Tibial artery (tissue), 4 donors: ENCODE results near the gene OSM.

ENCODE experiments used
- DNase-seq, 2 donors: peaks; one replicate each; pipeline ENCODE4 v3.0.0-alpha.2; 2019
- H3K27ac ChIP-seq, 2 donors: fragments of 200-600 bp; sonication (generic) in 1 of 2; 1 replicate in 1 of 2; 2 replicates in 1 of 2; pipeline ENCODE4 v1.5.1; 2018 to 2019; ENCODE audit warnings: mild to moderate bottlenecking in 1 of 2
- H3K27me3 ChIP-seq, 2 donors: fragments of 200-600 bp; sonication (generic) in 1 of 2; one replicate each; pipeline versions ENCODE4 v1.5.1 to v1.6.0; 2016 to 2019
- H3K36me3 ChIP-seq, 3 donors: fragments of 200-600 bp; sonication (generic) in 2 of 3; one replicate each; pipeline ENCODE4 v1.5.1; 2016 to 2019; ENCODE audit warnings: mild to moderate bottlenecking in 2 of 3
- H3K4me1 ChIP-seq, 4 donors: fragments of 200-600 bp; sonication (generic) in 2 of 4; 1 replicate in 3 of 4; 2 replicates in 1 of 4; pipeline ENCODE4 v1.5.1; 2016 to 2019
- H3K4me3 ChIP-seq, 2 donors: fragments of 200-600 bp; sonication (generic) in 1 of 2; 1 replicate in 1 of 2; 2 replicates in 1 of 2; pipeline ENCODE4 v1.5.1; 2018 to 2019; ENCODE audit warnings: mild to moderate bottlenecking in 2 of 2
- H3K9me3 ChIP-seq, 3 donors: fragments of 200-600 bp; sonication (generic) in 1 of 3; one replicate each; pipeline ENCODE4 v1.5.1; 2016 to 2019
- CTCF ChIP-seq, 2 experiments: fragments of 200-600 bp in 1 of 2; fragments of 450-650 bp in 1 of 2; IDR thresholded peaks; one replicate each; pipeline ENCODE4 v1.5.1; 2017 to 2019; ENCODE audit warnings: antibody characterized with exemption in 2 of 2, mild to moderate bottlenecking in 1 of 2, moderate library complexity in 1 of 2
- intact Hi-C: fragments of 100-400 bp; cut with DNase I; formaldehyde crosslinking; loops from one replicate; pipeline ENCODE4 v1.15.0; 2023; ENCODE audit warnings: low total_unique reads

OSM gene

GRCh38 chr22:30301995-30302809 lies 35.6 kb upstream of the OSM start:
- Histone ChIP-seq H3K9me3 (no peaks in the 10 kb centered on the region), H3K36me3 (peaks cover 24 to 63% (median 57%) of the 10 kb centered on the region in 3 donors), H3K27me3 (no peaks in the 10 kb centered on the region), H3K4me1 (peaks cover 8 to 95% (median 50%) of the 10 kb centered on the region in 4 donors), H3K4me3 (no peak overlapping the region), H3K27ac (peak overlapping the region; percentile 38 to 66)
- intact Hi-C loops, result no loop called here
- peak in 1 of 2 donors; percentile 53 for DNase-seq
- TF ChIP-seq CTCF (IDR thresholded peaks at IDR 0.05), result no peak

DNA sequence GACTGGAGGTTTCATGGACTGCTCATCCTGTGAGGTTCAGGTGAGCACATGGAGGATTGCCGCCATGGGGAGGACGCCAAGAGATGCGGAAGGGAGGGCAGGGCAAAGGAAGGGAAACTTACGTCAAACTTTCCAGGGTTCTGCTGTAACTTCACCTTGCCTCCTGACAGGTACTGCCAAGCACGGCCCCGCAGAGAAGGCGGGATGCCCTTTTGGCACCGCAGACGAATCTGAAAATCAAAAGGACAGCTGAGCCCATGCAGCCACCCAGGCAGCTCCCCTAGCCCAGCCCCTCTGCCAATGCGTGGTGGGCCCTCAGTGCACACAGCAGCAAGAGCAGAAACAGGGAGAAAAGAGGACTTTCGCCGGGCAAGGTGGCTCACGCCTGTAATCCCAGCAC lies 32.7 kb upstream of the OSM start:
- no peak overlapping the region for H3K4me3 ChIP-seq
- intact Hi-C loops, result no loop called here
- no peak overlapping the region for H3K27ac ChIP-seq
- no peak for DNase-seq
- no peaks in the 10 kb centered on the region for H3K27me3 ChIP-seq
- no peak for TF ChIP-seq CTCF (IDR thresholded peaks at IDR 0.05)
- no peaks in the 10 kb centered on the region for H3K9me3 ChIP-seq
- H3K4me1 ChIP-seq, result peaks cover 3 to 77% (median 23%) of the 10 kb centered on the region in 4 donors
- H3K36me3 ChIP-seq, result peaks cover 47 to 92% (median 86%) of the 10 kb centered on the region in 3 donors

DNA sequence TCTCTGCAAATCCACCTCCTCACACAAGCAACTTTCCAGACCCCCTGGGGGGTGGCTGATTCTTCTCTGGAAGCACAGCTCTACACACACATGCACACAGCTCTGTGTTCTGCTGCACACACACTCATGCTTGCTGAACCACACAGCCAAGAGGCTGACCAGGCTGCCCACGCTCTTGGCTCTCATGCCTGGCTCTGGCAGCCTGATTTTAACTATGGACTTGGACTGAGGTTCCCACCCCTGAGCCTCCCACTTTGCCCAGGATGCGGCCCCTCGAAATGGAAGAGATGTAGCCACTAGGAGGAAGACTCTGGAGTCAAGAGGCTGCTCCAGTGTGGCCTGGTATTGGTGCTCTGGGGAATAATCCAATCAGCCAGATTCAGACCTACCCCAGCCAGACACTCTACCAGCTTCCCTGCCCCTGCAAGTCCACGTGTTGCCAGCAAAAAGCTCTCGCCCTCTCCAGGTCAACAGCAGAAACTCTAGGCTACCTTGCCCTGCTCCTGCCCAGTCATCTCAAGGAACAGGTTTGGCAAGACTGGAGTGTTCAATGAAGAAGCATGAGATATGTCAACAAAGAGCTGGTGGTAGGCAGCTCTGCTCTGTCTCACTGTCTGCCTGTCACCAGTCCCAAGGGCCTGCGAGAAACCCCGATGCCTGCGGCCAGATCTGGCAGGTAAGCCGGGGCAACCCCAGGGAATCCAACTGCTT lies 31.5 kb upstream of the OSM start:
- intact Hi-C loops, result no loop called here
- H3K4me3 ChIP-seq, result no peak overlapping the region
- TF ChIP-seq CTCF (IDR thresholded peaks at IDR 0.05), result no peak
- H3K9me3 ChIP-seq, result no peaks in the 10 kb centered on the region
- peaks cover 54 to 98% (median 93%) of the 10 kb centered on the region in 3 donors for H3K36me3 ChIP-seq
- DNase-seq, result no peak
- H3K27ac ChIP-seq, result peak overlapping the region in 1 of 2 donors; percentile 9
- no peaks in the 10 kb centered on the region for H3K27me3 ChIP-seq
- H3K4me1 ChIP-seq, result peaks cover 0 to 65% (median 12%) of the 10 kb centered on the region in 4 donors

DNA sequence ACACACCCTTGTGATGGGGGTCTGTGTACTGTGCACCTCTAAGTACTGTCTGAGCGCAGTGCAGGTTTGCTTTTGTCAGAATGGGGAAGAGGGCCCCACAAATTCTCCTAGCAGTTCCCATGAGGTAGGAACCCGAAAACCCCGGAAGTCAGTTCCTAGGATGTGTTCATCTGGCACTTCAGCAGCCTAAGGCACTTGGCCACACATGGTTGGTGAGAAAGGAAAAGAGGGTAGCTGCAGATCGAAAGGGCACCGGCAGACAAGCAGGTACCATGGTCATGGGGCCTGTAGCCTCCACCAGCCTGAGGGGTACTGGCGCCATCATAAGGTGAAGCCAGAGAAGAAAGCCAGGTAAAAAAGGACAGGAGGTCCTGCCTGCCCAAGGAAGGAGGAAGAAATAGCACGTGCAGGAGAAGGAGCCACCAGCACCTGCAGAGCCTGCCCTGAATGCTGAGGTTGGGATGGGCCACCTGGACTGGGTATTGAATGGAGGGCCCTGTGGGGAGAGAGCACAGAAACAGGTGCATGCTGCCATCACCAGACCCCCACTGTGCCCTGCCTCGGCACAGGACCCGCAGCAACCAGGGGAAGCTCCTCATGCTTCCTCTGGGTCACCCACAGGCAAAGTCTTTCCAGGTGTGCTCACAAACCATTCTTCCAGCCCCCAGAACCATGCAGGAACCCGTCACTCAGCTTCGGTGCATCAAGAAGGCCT lies 30.8 kb upstream of the OSM start:
- H3K36me3 ChIP-seq, result peaks cover 57 to 99% (median 98%) of the 10 kb centered on the region in 3 donors
- H3K9me3 ChIP-seq, result no peaks in the 10 kb centered on the region
- H3K27me3 ChIP-seq, result no peaks in the 10 kb centered on the region
- DNase-seq, result no peak
- no peak overlapping the region for H3K4me3 ChIP-seq
- no peak overlapping the region for H3K27ac ChIP-seq
- TF ChIP-seq CTCF (IDR thresholded peaks at IDR 0.05), result no peak
- peaks cover 0 to 59% (median 7%) of the 10 kb centered on the region in 4 donors for H3K4me1 ChIP-seq
- intact Hi-C loops, result no loop called here

DNA sequence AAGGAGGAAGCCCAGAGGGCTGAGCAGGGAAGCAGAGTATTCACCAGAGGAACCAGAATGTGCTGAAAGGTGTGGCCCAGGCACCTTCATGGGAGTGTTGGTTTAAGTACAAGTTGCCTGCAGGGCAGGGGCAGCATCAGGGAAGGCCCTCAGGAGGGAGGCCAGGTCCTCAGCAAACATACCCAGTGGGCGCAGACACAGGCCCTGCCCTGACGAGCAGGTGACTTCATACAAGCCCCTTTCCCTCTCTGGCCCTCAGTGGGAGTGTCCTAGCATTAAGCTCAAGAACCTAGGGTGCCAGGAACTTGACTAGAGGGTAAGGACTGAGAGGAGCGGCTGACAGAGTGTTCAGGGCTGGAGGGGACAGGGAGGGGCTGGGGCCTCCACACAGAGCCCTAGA lies 30.2 kb upstream of the OSM start:
- Histone ChIP-seq H3K4me1 (peaks cover 0 to 59% (median 4%) of the 10 kb centered on the region in 4 donors), H3K27me3 (no peaks in the 10 kb centered on the region), H3K9me3 (no peaks in the 10 kb centered on the region), H3K27ac (no peak overlapping the region), H3K36me3 (peaks cover 57 to 100% (median 98%) of the 10 kb centered on the region in 3 donors), H3K4me3 (no peak overlapping the region)
- intact Hi-C loops, result no loop called here
- DNase-seq, result no peak
- no peak for TF ChIP-seq CTCF (IDR thresholded peaks at IDR 0.05)
